ENCODE results near the gene NDUFAF8.
A peak's percentile ranks its signal among the peaks of the same experiment; 100 is the strongest.

Gene NDUFAF8

GRCh38 chr17:81254955-81255717 is 16.0 kb downstream of the NDUFAF8 start:
- Histone ChIP-seq H3K27me3 (ENCODE audit: control insufficient read depth in 3 of 3, insufficient read depth in 3 of 3, low read depth in 1 of 3, low read length in 3 of 3) (no peaks in the 10 kb centered on the region), H2BK5ac (ENCODE audit: low read length) (no peak overlapping the region), H2BK12ac (ENCODE audit: low read length) (no peak overlapping the region), H3K79me1 (ENCODE audit: low read depth, low read length) (peaks cover 9% of the 10 kb centered on the region), H3K23ac (ENCODE audit: low read depth, low read length, poor library complexity) (no peak overlapping the region), H4K91ac (ENCODE audit: low read depth, low read length, poor library complexity) (no peak overlapping the region), H3K4ac (ENCODE audit: low read length) (no peak overlapping the region), H3K36me3 (replicated peaks in 1 of 2; ENCODE audit: control insufficient read depth in 2 of 2, insufficient read depth in 2 of 2, low read length in 2 of 2) (peaks cover 7 to 26% of the 10 kb centered on the region in 2 donors), H3K18ac (ENCODE audit: low read length) (peak overlapping the region; percentile 78), H3K4me2 (ENCODE audit: insufficient read depth, low read length, poor library complexity, severe bottlenecking) (no peak overlapping the region), H2AFZ (ENCODE audit: low read length) (no peak overlapping the region), H2BK15ac (ENCODE audit: low read length) (no peak overlapping the region), H3K9me3 (replicated peaks in 1 of 2; ENCODE audit: control insufficient read depth in 2 of 2, insufficient read depth in 1 of 2, low read depth in 1 of 2, low read length in 2 of 2) (no peaks in the 10 kb centered on the region), H3K27ac (replicated peaks; ENCODE audit: low read length) (no peak overlapping the region), H3K4me1 (ENCODE audit: control insufficient read depth in 2 of 2, insufficient read depth in 1 of 2, low read depth in 1 of 2, low read length in 2 of 2) (peaks cover 2 to 21% of the 10 kb centered on the region in 2 donors), H3K4me3 (ENCODE audit: low read length in 2 of 2) (no peak overlapping the region), H2AK5ac (ENCODE audit: low read depth, low read length) (peak overlapping the region; percentile 6), H2BK120ac (ENCODE audit: low read depth, low read length) (no peak overlapping the region), H4K8ac (ENCODE audit: low read depth, low read length) (no peak overlapping the region), H3K9ac (ENCODE audit: low read depth, low read length, poor library complexity) (peak overlapping the region; percentile 88), H3K14ac (ENCODE audit: low read length) (peak overlapping the region; percentile 39)
- DNase-seq (ENCODE audit: low spot score), result no peak
- no CpG with 5 or more reads among the region's 35 CpGs for WGBS, 2 donors (ENCODE audit: extremely low coverage in 2 of 2, insufficient read length in 2 of 2, insufficient replicate concordance in 1 of 2)

- Histone ChIP-seq H3K9ac (ENCODE audit: low read depth, low read length, poor library complexity) (no peak overlapping the region), H3K4me1 (ENCODE audit: control insufficient read depth in 2 of 2, insufficient read depth in 1 of 2, low read depth in 1 of 2, low read length in 2 of 2) (peaks cover 2 to 21% of the 10 kb centered on the region in 2 donors), H3K23ac (ENCODE audit: low read depth, low read length, poor library complexity) (no peak overlapping the region), H4K8ac (ENCODE audit: low read depth, low read length) (no peak overlapping the region), H3K79me1 (ENCODE audit: low read depth, low read length) (peaks cover 9% of the 10 kb centered on the region), H2BK120ac (ENCODE audit: low read depth, low read length) (no peak overlapping the region), H2BK15ac (ENCODE audit: low read length) (no peak overlapping the region), H4K91ac (ENCODE audit: low read depth, low read length, poor library complexity) (no peak overlapping the region), H3K36me3 (replicated peaks in 1 of 2; ENCODE audit: control insufficient read depth in 2 of 2, insufficient read depth in 2 of 2, low read length in 2 of 2) (peaks cover 7 to 33% of the 10 kb centered on the region in 2 donors), H3K4me2 (ENCODE audit: insufficient read depth, low read length, poor library complexity, severe bottlenecking) (no peak overlapping the region), H3K4ac (ENCODE audit: low read length) (no peak overlapping the region), H3K14ac (ENCODE audit: low read length) (no peak overlapping the region), H3K27ac (replicated peaks; ENCODE audit: low read length) (no peak overlapping the region), H2AK5ac (ENCODE audit: low read depth, low read length) (no peak overlapping the region), H2BK5ac (ENCODE audit: low read length) (no peak overlapping the region), H3K27me3 (ENCODE audit: control insufficient read depth in 3 of 3, insufficient read depth in 3 of 3, low read depth in 1 of 3, low read length in 3 of 3) (no peaks in the 10 kb centered on the region), H3K9me3 (replicated peaks in 1 of 2; ENCODE audit: control insufficient read depth in 2 of 2, insufficient read depth in 1 of 2, low read depth in 1 of 2, low read length in 2 of 2) (no peaks in the 10 kb centered on the region), H3K4me3 (ENCODE audit: low read length in 2 of 2) (no peak overlapping the region), H3K18ac (ENCODE audit: low read length) (no peak overlapping the region), H2AFZ (ENCODE audit: low read length) (no peak overlapping the region), H2BK12ac (ENCODE audit: low read length) (no peak overlapping the region)
- WGBS, 2 donors (ENCODE audit: extremely low coverage in 2 of 2, insufficient read length in 2 of 2, insufficient replicate concordance in 1 of 2), result no CpG with 5 or more reads among the region's 12 CpGs
- no peak for DNase-seq (ENCODE audit: low spot score)
These were observed 17.5 kb downstream of the NDUFAF8 start for GRCh38 chr17:81256616-81257015.

GRCh38 chr17:81257533-81257932 is 18.4 kb downstream of the NDUFAF8 start:
- no peak overlapping the region for H2AK5ac ChIP-seq (ENCODE audit: low read depth, low read length)

GRCh38 chr17:81258292-81258691 is 19.2 kb downstream of the NDUFAF8 start:
- Histone ChIP-seq H3K4me1 (ENCODE audit: control insufficient read depth in 2 of 2, insufficient read depth in 1 of 2, low read depth in 1 of 2, low read length in 2 of 2) (peaks cover 2 to 5% of the 10 kb centered on the region in 2 donors), H2AFZ (ENCODE audit: low read length) (no peak overlapping the region), H2BK120ac (ENCODE audit: low read depth, low read length) (no peak overlapping the region), H3K4ac (ENCODE audit: low read length) (no peak overlapping the region), H3K18ac (ENCODE audit: low read length) (peak overlapping the region; percentile 19), H4K8ac (ENCODE audit: low read depth, low read length) (no peak overlapping the region), H3K9me3 (replicated peaks in 1 of 2; ENCODE audit: control insufficient read depth in 2 of 2, insufficient read depth in 1 of 2, low read depth in 1 of 2, low read length in 2 of 2) (no peaks in the 10 kb centered on the region), H3K23ac (ENCODE audit: low read depth, low read length, poor library complexity) (peak overlapping the region; percentile 75), H2AK5ac (ENCODE audit: low read depth, low read length) (no peak overlapping the region), H2BK15ac (ENCODE audit: low read length) (no peak overlapping the region), H2BK12ac (ENCODE audit: low read length) (no peak overlapping the region), H2BK5ac (ENCODE audit: low read length) (peak overlapping the region; percentile 66), H3K4me3 (ENCODE audit: low read length in 2 of 2) (no peak overlapping the region), H4K91ac (ENCODE audit: low read depth, low read length, poor library complexity) (no peak overlapping the region), H3K4me2 (ENCODE audit: insufficient read depth, low read length, poor library complexity, severe bottlenecking) (no peak overlapping the region), H3K79me1 (ENCODE audit: low read depth, low read length) (peaks cover 8% of the 10 kb centered on the region), H3K27ac (replicated peaks; ENCODE audit: low read length) (no peak overlapping the region), H3K27me3 (ENCODE audit: control insufficient read depth in 3 of 3, insufficient read depth in 3 of 3, low read depth in 1 of 3, low read length in 3 of 3) (no peaks in the 10 kb centered on the region), H3K9ac (ENCODE audit: low read depth, low read length, poor library complexity) (peak overlapping the region; percentile 44), H3K14ac (ENCODE audit: low read length) (peak overlapping the region; percentile 17), H3K36me3 (replicated peaks in 1 of 2; ENCODE audit: control insufficient read depth in 2 of 2, insufficient read depth in 2 of 2, low read length in 2 of 2) (peaks cover 7 to 42% of the 10 kb centered on the region in 2 donors)
- no CpG with 5 or more reads among the region's 20 CpGs for WGBS, 2 donors (ENCODE audit: extremely low coverage in 2 of 2, insufficient read length in 2 of 2, insufficient replicate concordance in 1 of 2)
- DNase-seq (ENCODE audit: low spot score), result no peak

More at GRCh38 chr17:81257533-81257932, 18.4 kb downstream of the NDUFAF8 start:
- no CpG with 5 or more reads among the region's 19 CpGs for WGBS, 2 donors (ENCODE audit: extremely low coverage in 2 of 2, insufficient read length in 2 of 2, insufficient replicate concordance in 1 of 2)
- H3K27ac ChIP-seq (replicated peaks; ENCODE audit: low read length), result no peak overlapping the region
- H3K23ac ChIP-seq (ENCODE audit: low read depth, low read length, poor library complexity), result peak overlapping the region; percentile 69
- no peak overlapping the region for H3K18ac ChIP-seq (ENCODE audit: low read length)
- H2BK5ac ChIP-seq (ENCODE audit: low read length), result no peak overlapping the region
- no peak overlapping the region for H2BK12ac ChIP-seq (ENCODE audit: low read length)
- no peak overlapping the region for H3K4ac ChIP-seq (ENCODE audit: low read length)
- H3K4me3 ChIP-seq (ENCODE audit: low read length in 2 of 2), result no peak overlapping the region
- H2AFZ ChIP-seq (ENCODE audit: low read length), result no peak overlapping the region
- no peaks in the 10 kb centered on the region for H3K9me3 ChIP-seq (replicated peaks in 1 of 2; ENCODE audit: control insufficient read depth in 2 of 2, insufficient read depth in 1 of 2, low read depth in 1 of 2, low read length in 2 of 2)
- no peak overlapping the region for H2BK15ac ChIP-seq (ENCODE audit: low read length)
- no peak overlapping the region for H2BK120ac ChIP-seq (ENCODE audit: low read depth, low read length)
- no peaks in the 10 kb centered on the region for H3K27me3 ChIP-seq (ENCODE audit: control insufficient read depth in 3 of 3, insufficient read depth in 3 of 3, low read depth in 1 of 3, low read length in 3 of 3)
- H3K4me1 ChIP-seq (ENCODE audit: control insufficient read depth in 2 of 2, insufficient read depth in 1 of 2, low read depth in 1 of 2, low read length in 2 of 2), result peaks cover 2 to 12% of the 10 kb centered on the region in 2 donors
- H3K9ac ChIP-seq (ENCODE audit: low read depth, low read length, poor library complexity), result no peak overlapping the region
- peaks cover 7 to 42% of the 10 kb centered on the region in 2 donors for H3K36me3 ChIP-seq (replicated peaks in 1 of 2; ENCODE audit: control insufficient read depth in 2 of 2, insufficient read depth in 2 of 2, low read length in 2 of 2)
- no peak overlapping the region for H4K91ac ChIP-seq (ENCODE audit: low read depth, low read length, poor library complexity)
- DNase-seq (ENCODE audit: low spot score), result no peak
- H3K79me1 ChIP-seq (ENCODE audit: low read depth, low read length), result peaks cover 8% of the 10 kb centered on the region
- H3K14ac ChIP-seq (ENCODE audit: low read length), result no peak overlapping the region
- H4K8ac ChIP-seq (ENCODE audit: low read depth, low read length), result no peak overlapping the region
- no peak overlapping the region for H3K4me2 ChIP-seq (ENCODE audit: insufficient read depth, low read length, poor library complexity, severe bottlenecking)
